NCI-H526 treated with DMSO at 0.1 percent for 48 hours (cell line): ENCODE measurements around the gene TOX3.

ENCODE experiments used
- DNase-seq: peaks from one replicate; lab custom pipeline; 2025; lab: John Stamatoyannopoulos, UW

The TOX3 gene

DNA sequence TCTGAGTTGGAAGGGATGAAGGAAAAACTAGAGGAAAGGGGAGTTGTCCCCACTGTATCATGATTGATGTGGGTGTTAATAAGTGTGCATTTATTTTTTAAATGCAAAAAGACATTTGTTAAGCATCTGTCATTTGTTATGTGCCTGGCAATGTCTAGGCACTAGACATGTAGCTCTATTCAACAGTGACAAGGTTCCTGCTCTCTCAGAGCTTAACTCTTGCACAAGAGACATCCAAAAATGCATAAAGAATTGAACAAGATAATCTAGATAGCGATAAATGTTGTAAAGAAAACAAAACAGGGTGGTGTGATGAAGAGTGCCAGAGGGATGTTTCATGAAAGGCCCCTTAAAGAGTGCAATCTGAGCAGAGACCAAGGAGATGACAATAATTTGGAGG, 148.9 kb downstream of the TOX3 start:
- no peak for DNase-seq

DNA sequence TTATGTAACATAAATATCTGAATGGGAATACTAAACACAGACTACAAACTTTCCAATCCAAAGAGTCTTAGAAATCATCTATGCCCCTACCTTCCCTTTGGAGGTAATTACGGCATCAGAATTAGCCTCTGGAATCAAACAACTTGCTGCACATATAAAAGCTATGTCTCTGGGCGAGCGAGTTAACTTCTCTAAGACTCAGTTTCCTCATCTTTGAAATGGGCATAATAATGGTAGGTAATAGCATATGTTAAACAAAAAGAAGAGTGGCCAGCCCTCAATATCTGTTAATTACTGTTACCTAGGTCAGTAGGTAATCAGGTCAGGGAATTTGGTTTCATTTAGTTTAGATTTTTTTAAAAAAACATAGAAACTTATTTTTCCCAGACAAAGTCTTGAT, 153.5 kb downstream of the TOX3 start:
- no peak for DNase-seq

DNA sequence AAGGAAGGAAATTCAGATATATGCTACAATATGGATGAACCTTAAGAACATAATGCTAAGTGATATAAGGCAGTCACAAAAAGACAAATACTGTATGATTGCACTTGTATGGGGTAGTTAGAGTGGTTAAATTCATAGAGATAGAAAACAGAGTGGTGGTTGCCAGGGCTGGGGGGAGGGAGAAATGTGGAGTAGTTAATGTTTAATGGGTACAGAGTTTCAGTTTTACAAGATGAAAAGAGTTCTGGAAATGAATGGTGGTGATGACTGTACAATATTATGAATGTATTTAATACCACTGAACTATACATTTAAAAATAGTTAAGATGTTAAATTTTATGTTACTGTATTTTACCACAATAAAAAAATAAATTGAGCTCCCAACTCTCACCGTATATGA, 157.9 kb downstream of the TOX3 start:
- no peak for DNase-seq
